Hepatocyte (in vitro differentiated cells): Measurements from ENCODE around the gene HAUS6. TPM values are rescaled to one million over a fixed set of nuclear protein-coding genes. Genes with fewer than 3 reads are reported as not detected.

Source experiments
- DNase-seq: peaks from one replicate; pipeline ENCODE4 v3.0.0-alpha.2; 2016; ENCODE audit warnings: low spot score
- H2AFZ ChIP-seq: fragments of 200-600 bp; sonication (generic); 2 replicates; pipeline ENCODE4 v1.6.0; 2016; ENCODE audit warnings: antibody characterized with exemption, mild to moderate bottlenecking
- H3K27ac ChIP-seq: fragments of 200-600 bp; sonication (generic); 2 replicates; pipeline ENCODE4 v1.5.1; 2016; ENCODE audit warnings: mild to moderate bottlenecking
- H3K27me3 ChIP-seq: fragments of 200-600 bp; sonication (generic); 2 replicates; pipeline ENCODE4 v1.6.1; 2016
- H3K36me3 ChIP-seq: fragments of 200-600 bp; sonication (generic); replicated peaks from 2 replicates; pipeline ENCODE4 v1.5.1; 2016; ENCODE audit warnings: low read depth; ENCODE audit not compliant: insufficient read depth
- H3K4me1 ChIP-seq: fragments of 200-600 bp; sonication (generic); 2 replicates; pipeline ENCODE4 v1.5.1; 2016; ENCODE audit warnings: mild to moderate bottlenecking, moderate library complexity; ENCODE audit not compliant: insufficient read depth
- H3K4me2 ChIP-seq: fragments of 200-600 bp; sonication (generic); 2 replicates; pipeline ENCODE4 v1.6.0; 2016
- H3K4me3 ChIP-seq: fragments of 200-600 bp; sonication (generic); 2 replicates; pipeline ENCODE4 v1.5.1; 2016; ENCODE audit warnings: mild to moderate bottlenecking
- H3K79me2 ChIP-seq: fragments of 200-600 bp; sonication (generic); 2 replicates; pipeline ENCODE4 v1.6.0; 2017; ENCODE audit warnings: mild to moderate bottlenecking
- H3K9me2 ChIP-seq: fragments of 200-600 bp; sonication (generic); replicated peaks from 2 replicates; pipeline ENCODE4 v1.6.0; 2017; ENCODE audit warnings: mild to moderate bottlenecking; ENCODE audit not compliant: insufficient read depth
- H3K9me3 ChIP-seq: fragments of 200-600 bp; sonication (generic); 2 replicates; pipeline ENCODE4 v1.5.1; 2016; ENCODE audit warnings: low read depth, mild to moderate bottlenecking
- H4K20me1 ChIP-seq: fragments of 200-600 bp; sonication (generic); 2 replicates; pipeline ENCODE4 v1.6.0; 2016; ENCODE audit warnings: mild to moderate bottlenecking; ENCODE audit not compliant: insufficient read depth, poor library complexity, severe bottlenecking
- CTCF ChIP-seq: fragments of 200-600 bp; sonication (generic); IDR thresholded peaks from 2 replicates; pipeline ENCODE4 v1.5.1; 2016; ENCODE audit warnings: antibody characterized with exemption, mild to moderate bottlenecking; ENCODE audit not compliant: poor library complexity
- EZH2 ChIP-seq: fragments of 200-600 bp; sonication (generic); IDR thresholded peaks from 2 replicates; pipeline ENCODE4 v1.6.1; 2016; ENCODE audit warnings: antibody characterized with exemption, mild to moderate bottlenecking, borderline replicate concordance
- EZH2phosphoT487 ChIP-seq: fragments of 200-600 bp; sonication (generic); IDR thresholded peaks from one replicate; pipeline ENCODE4 v1.6.1; 2018; ENCODE audit warnings: antibody characterized with exemption, mild to moderate bottlenecking, low read depth, moderate library complexity; ENCODE audit not compliant: unreplicated experiment, severe bottlenecking
- WGBS: methylation state at CpG from one replicate; pipeline ENCODE4 v1.1.6; 2016; ENCODE audit warnings: low lambda C conversion rate; ENCODE audit errors: missing lambda C conversion rate; 5-methylcytosine and 5-hydroxymethylcytosine counted together
- polyA plus RNA-seq: library from polyadenylated mRNA; unstranded; fragments of >200 nt; fragmentation: Nextera tagmentation; extraction: Ambion mirVana; gene quantifications from 2 replicates; pipeline ENCODE4 v1.2.1, GENCODE V29; 2016
- total RNA-seq: library from RNA; depleted of rRNA; stranded (reverse); fragments of >200 nt; gene quantifications from 2 replicates; pipeline ENCODE4 v1.2.3, GENCODE V29; 2014

The HAUS6 gene
- total and polyA plus RNA-seq, 2 experiments from 2014 or later, result 2.2 to 10.7 TPM

GRCh38 chr9:19119801-19120440, 17.2 kb upstream of the HAUS6 start:
- H3K27ac ChIP-seq, result peak overlapping the region; percentile 17
- peaks cover 8% of the 10 kb centered on the region for H3K4me1 ChIP-seq
- no peaks in the 10 kb centered on the region for H3K27me3 ChIP-seq
- TF ChIP-seq EZH2phosphoT487 (no peak), CTCF (no peak), EZH2 (no peak)
- H2AFZ ChIP-seq, result no peak overlapping the region
- H4K20me1 ChIP-seq, result peaks cover 81% of the 10 kb centered on the region
- H3K4me3 ChIP-seq, result no peak overlapping the region
- H3K36me3 ChIP-seq, result peaks cover 13% of the 10 kb centered on the region
- no peaks in the 10 kb centered on the region for H3K9me2 ChIP-seq
- H3K9me3 ChIP-seq, result no peaks in the 10 kb centered on the region
- 92% methylated on average over 7 of the region's 7 CpGs for WGBS
- H3K4me2 ChIP-seq, result peak overlapping the region; percentile 5
- peaks cover 57% of the 10 kb centered on the region for H3K79me2 ChIP-seq
- no peak for DNase-seq

- Histone ChIP-seq H3K36me3 (peaks cover 13% of the 10 kb centered on the region), H3K4me1 (peaks cover 8% of the 10 kb centered on the region), H3K79me2 (peaks cover 50% of the 10 kb centered on the region), H3K9me3 (no peaks in the 10 kb centered on the region), H3K4me3 (no peak overlapping the region), H3K9me2 (no peaks in the 10 kb centered on the region), H3K27ac (peak overlapping the region; percentile 17), H3K27me3 (no peaks in the 10 kb centered on the region), H2AFZ (no peak overlapping the region), H4K20me1 (peaks cover 77% of the 10 kb centered on the region), H3K4me2 (peak overlapping the region; percentile 5)
- DNase-seq, result no peak
- 94% methylated on average over 3 of the region's 3 CpGs for WGBS
- TF ChIP-seq CTCF (no peak), EZH2phosphoT487 (no peak), EZH2 (no peak)
Observed at GRCh38 chr9:19119246-19119645, 16.5 kb upstream of the HAUS6 start.

- no peak overlapping the region for H3K4me2 ChIP-seq
- no peaks in the 10 kb centered on the region for H3K27me3 ChIP-seq
- TF ChIP-seq EZH2phosphoT487, result no peak
- no peak for TF ChIP-seq CTCF
- no peak for TF ChIP-seq EZH2
- H3K4me1 ChIP-seq, result peaks cover 5% of the 10 kb centered on the region
- DNase-seq, result no peak
- peak overlapping the region; percentile 4 for H3K27ac ChIP-seq
- H3K9me3 ChIP-seq, result no peaks in the 10 kb centered on the region
- no peaks in the 10 kb centered on the region for H3K9me2 ChIP-seq
- peaks cover 13% of the 10 kb centered on the region for H3K36me3 ChIP-seq
- WGBS, result over 99% methylated on average over 5 of the region's 5 CpGs
- peaks cover 32% of the 10 kb centered on the region for H3K79me2 ChIP-seq
- no peak overlapping the region for H3K4me3 ChIP-seq
- H2AFZ ChIP-seq, result no peak overlapping the region
- H4K20me1 ChIP-seq, result peaks cover 57% of the 10 kb centered on the region
Observed at GRCh38 chr9:19117039-19117716, 14.5 kb upstream of the HAUS6 start.
